Loucy (cell line): ENCODE measurements around the gene ZCWPW1.

Experiments used
- H2AFZ ChIP-seq: fragments of 200-600 bp; sonication (generic); 2 replicates; pipeline ENCODE4 v1.6.0; 2016; ENCODE audit warnings: antibody characterized with exemption, mild to moderate bottlenecking, low read length, moderate library complexity
- H3F3A ChIP-seq: fragments of 200-600 bp; 2 replicates; pipeline ENCODE4 v1.6.0; 2016; ENCODE audit warnings: antibody characterized with exemption, low read depth, mild to moderate bottlenecking
- H3K27me3 ChIP-seq: fragments of 200-600 bp; sonication (generic); 2 replicates; pipeline ENCODE4 v1.6.1; 2014; ENCODE audit warnings: low read length, mild to moderate bottlenecking; ENCODE audit not compliant: insufficient read depth, poor library complexity, severe bottlenecking
- H3K36me3 ChIP-seq: fragments of 200-600 bp; sonication (generic); 2 replicates; pipeline ENCODE4 v1.6.1; 2016; ENCODE audit warnings: low read length; ENCODE audit not compliant: insufficient read depth
- H3K4me1 ChIP-seq: fragments of 200-600 bp; sonication (generic); 2 replicates; pipeline ENCODE4 v1.5.1; 2014; ENCODE audit warnings: low read length, mild to moderate bottlenecking; ENCODE audit not compliant: insufficient read depth, poor library complexity, severe bottlenecking
- H3K4me2 ChIP-seq: fragments of 200-600 bp; sonication (generic); 2 replicates; pipeline ENCODE4 v1.6.0; 2014; ENCODE audit warnings: antibody characterized with exemption, low read length, low read depth, mild to moderate bottlenecking; ENCODE audit not compliant: poor library complexity, severe bottlenecking
- H3K4me3 ChIP-seq: fragments of 200-600 bp; sonication (generic); 2 replicates; pipeline ENCODE4 v1.5.1; 2014; ENCODE audit warnings: low read length, mild to moderate bottlenecking, mixed read lengths; ENCODE audit not compliant: poor library complexity, severe bottlenecking
- H3K79me2 ChIP-seq: fragments of 200-600 bp; sonication (generic); 2 replicates; pipeline ENCODE4 v1.6.1; 2014; ENCODE audit warnings: low read length; ENCODE audit not compliant: insufficient read depth
- H3K9ac ChIP-seq: fragments of 200-600 bp; sonication (generic); 2 replicates; pipeline ENCODE4 v1.6.0; 2014; ENCODE audit warnings: mild to moderate bottlenecking, low read depth, low read length, moderate library complexity; ENCODE audit not compliant: poor library complexity, severe bottlenecking
- H3K9me2 ChIP-seq: fragments of 200-600 bp; sonication (generic); replicated peaks from 2 replicates; pipeline ENCODE4 v1.6.1; 2016; ENCODE audit warnings: low read depth, low read length, mixed read lengths
- H3K9me3 ChIP-seq: fragments of 200-600 bp; sonication (generic); 2 replicates; pipeline ENCODE4 v1.6.1; 2014; ENCODE audit warnings: mild to moderate bottlenecking, antibody characterized with exemption, low read length, low read depth; ENCODE audit not compliant: insufficient read depth
- H4K20me1 ChIP-seq: fragments of 200-600 bp; sonication (generic); 2 replicates; pipeline ENCODE4 v1.6.0; 2014; ENCODE audit warnings: antibody characterized with exemption, low read length, mild to moderate bottlenecking; ENCODE audit not compliant: insufficient read depth, poor library complexity, severe bottlenecking
- CTCF ChIP-seq: fragments of 200-600 bp; sonication (generic); conservative IDR thresholded peaks from 2 replicates; pipeline ENCODE4 v1.5.1; 2014; ENCODE audit warnings: mild to moderate bottlenecking, antibody characterized with exemption, low read length
- EZH2phosphoT487 ChIP-seq: fragments of 200-600 bp; IDR thresholded peaks from 2 replicates; pipeline ENCODE4 v1.6.1; 2018; ENCODE audit warnings: antibody characterized with exemption, mild to moderate bottlenecking, moderate library complexity, borderline replicate concordance

The ZCWPW1 gene

GRCh38 chr7:100464210-100464660 is 35.7 kb upstream of the ZCWPW1 start, which contains the start of gene SPACDR:
TSS of gene SPACDR (minus strand) at chr7:100464260. CDS start at chr7:100464025, 235 bp downstream.
- Histone ChIP-seq H4K20me1 (peaks cover 14% of the 10 kb centered on the region), H3K79me2 (no peaks in the 10 kb centered on the region), H3K27me3 (no peaks in the 10 kb centered on the region), H3K9me2 (no peaks in the 10 kb centered on the region), H3K4me1 (no peaks in the 10 kb centered on the region), H3K9me3 (no peaks in the 10 kb centered on the region), H3K36me3 (peaks cover 22% of the 10 kb centered on the region; the same call in 1 of the 2 replicates), H3K4me3 (no peak within 1 kb of the TSS), H3F3A (no peaks in the 10 kb centered on the region), H3K4me2 (no peak within 1 kb of the TSS), H3K9ac (no peak within 1 kb of the TSS), H2AFZ (no peak within 1 kb of the TSS)
- TF ChIP-seq EZH2phosphoT487: no peak
- TF ChIP-seq CTCF: no peak

GRCh38 chr7:100457033-100457432 is 28.5 kb upstream of the ZCWPW1 start:
- H3K79me2 ChIP-seq: no peaks in the 10 kb centered on the region
- no peaks in the 10 kb centered on the region for H3K9me2 ChIP-seq
- H2AFZ ChIP-seq: no peak overlapping the region
- H3F3A ChIP-seq: no peaks in the 10 kb centered on the region
- H3K27me3 ChIP-seq: no peaks in the 10 kb centered on the region
- no peak overlapping the region for H3K9ac ChIP-seq
- H3K4me1 ChIP-seq: peaks cover 21% of the 10 kb centered on the region
- H3K4me2 ChIP-seq: no peak overlapping the region
- TF ChIP-seq EZH2phosphoT487 (no peak), CTCF (no peak)
- no peaks in the 10 kb centered on the region for H4K20me1 ChIP-seq
- H3K9me3 ChIP-seq: no peaks in the 10 kb centered on the region
- H3K36me3 ChIP-seq: no peaks in the 10 kb centered on the region
- no peak overlapping the region for H3K4me3 ChIP-seq

- no peak overlapping the region for H3K4me3 ChIP-seq
- H4K20me1 ChIP-seq: no peaks in the 10 kb centered on the region
- peaks cover 21% of the 10 kb centered on the region for H3K4me1 ChIP-seq
- no peaks in the 10 kb centered on the region for H3K27me3 ChIP-seq
- no peaks in the 10 kb centered on the region for H3K36me3 ChIP-seq
- TF ChIP-seq EZH2phosphoT487: no peak
- peak; percentile 35; the same call in 1 of the 2 replicates for TF ChIP-seq CTCF
- no peaks in the 10 kb centered on the region for H3K79me2 ChIP-seq
- no peaks in the 10 kb centered on the region for H3K9me2 ChIP-seq
- H3K4me2 ChIP-seq: no peak overlapping the region
- H3K9ac ChIP-seq: no peak overlapping the region
- H3K9me3 ChIP-seq: no peaks in the 10 kb centered on the region
- no peak overlapping the region for H2AFZ ChIP-seq
- H3F3A ChIP-seq: no peaks in the 10 kb centered on the region
These were observed 28.1 kb upstream of the ZCWPW1 start for GRCh38 chr7:100456562-100456961.
